Mammary epithelial cell (primary cell): Measurements from ENCODE around the gene GNA15.

ENCODE experiments used
- CTCF ChIP-seq, 2 donors: IDR thresholded peaks in 1 of 2; conservative IDR thresholded peaks in 1 of 2; 2 replicates each; pipeline ENCODE4 v1.5.1; 2011 to 2012; ENCODE audit warnings: inconsistent platforms in 2 of 2, low read length in 2 of 2, mild to moderate bottlenecking in 2 of 2, control low read depth in 1 of 2, low read depth in 1 of 2; ENCODE audit not compliant: insufficient read depth in 1 of 2; ENCODE audit errors: extremely low read depth in 1 of 2
- EZH2 ChIP-seq: IDR thresholded peaks from 2 replicates; pipeline ENCODE4 v1.6.1; 2012; ENCODE audit warnings: low read length, inconsistent platforms, borderline replicate concordance

GRCh38 chr19:3123956-3124355 is 11.9 kb upstream of the GNA15 start:
- no peak for TF ChIP-seq CTCF (conservative IDR thresholded peaks at IDR 0.05 in 1 of 2, IDR thresholded peaks at IDR 0.05 in 1 of 2; ENCODE audit: extremely low read depth in 1 of 2, insufficient read depth in 1 of 2, low read depth in 1 of 2, low read length in 2 of 2)
- TF ChIP-seq EZH2 = no peak
